T47D (cell line): Measurements from ENCODE around the gene CD300H.

Source experiments
- DNase-seq, 2 experiments: peaks; one replicate each; pipeline versions ENCODE4 v3.0.0 to v3.0.0-alpha.2; 2011 to 2012; ENCODE audit warnings: low read depth in 1 of 2, low spot score in 1 of 2
- JUND ChIP-seq: IDR thresholded peaks from 2 replicates; pipeline ENCODE4 v1.6.1; 2012; ENCODE audit warnings: low read depth
- in situ Hi-C: cut with HindIII; loops from 2 replicates; pipeline ENCODE4 v1.10.0; 2016; ENCODE audit warnings: low sequenced_read_pairs, low pct_unique_long_range_greater_than_20kb

Gene CD300H

GRCh38 chr17:74555427-74555940, 11.8 kb downstream of the CD300H start:
- in situ Hi-C loops = no loop called here
- TF ChIP-seq JUND = no peak
- no peak for DNase-seq

GRCh38 chr17:74554909-74555308, 12.4 kb downstream of the CD300H start:
- TF ChIP-seq JUND = no peak
- DNase-seq = no peak
- in situ Hi-C loops = no loop called here

GRCh38 chr17:74552037-74552436, 15.3 kb downstream of the CD300H start:
- no peak for TF ChIP-seq JUND
- in situ Hi-C loops = no loop called here

GRCh38 chr17:74550602-74551001, 16.7 kb downstream of the CD300H start:
- no peak for DNase-seq
- no peak for TF ChIP-seq JUND
- in situ Hi-C loops = no loop called here

More at GRCh38 chr17:74552037-74552436, 15.3 kb downstream of the CD300H start:
- DNase-seq = no peak

- TF ChIP-seq JUND = no peak
- no peak for DNase-seq
- in situ Hi-C loops = no loop called here
Observed at GRCh38 chr17:74549343-74549742, 18.0 kb downstream of the CD300H start.

- no peak for DNase-seq
- TF ChIP-seq JUND = no peak
Observed at GRCh38 chr17:74547736-74548135, 19.6 kb downstream of the CD300H start.

GRCh38 chr17:74547264-74547663, 20.0 kb downstream of the CD300H start:
- in situ Hi-C loops = no loop called here
- DNase-seq = no peak
- TF ChIP-seq JUND = no peak

More at GRCh38 chr17:74547736-74548135, 19.6 kb downstream of the CD300H start:
- in situ Hi-C loops = no loop called here

- in situ Hi-C loops = no loop called here
- no peak for TF ChIP-seq JUND
- DNase-seq = no peak
Observed at GRCh38 chr17:74546586-74546985, 20.7 kb downstream of the CD300H start.

- DNase-seq = no peak
- in situ Hi-C loops = no loop called here
- no peak for TF ChIP-seq JUND
Observed at GRCh38 chr17:74545843-74546230, 21.5 kb downstream of the CD300H start, which contains the start of gene CD300C. Gene CD300C (minus strand): TSS chr17:74546115. CDS start chr17:74545782, 333 bp downstream.

GRCh38 chr17:74544991-74545842, 22.1 kb downstream of the CD300H start:
- no peak for TF ChIP-seq JUND
- DNase-seq = no peak
- in situ Hi-C loops = no loop called here

- in situ Hi-C loops = no loop called here
- no peak for DNase-seq
- TF ChIP-seq JUND = no peak
Observed at GRCh38 chr17:74543891-74544760, 23.2 kb downstream of the CD300H start.

GRCh38 chr17:74543406-74543805, 23.9 kb downstream of the CD300H start:
- no peak for DNase-seq

More at GRCh38 chr17:74543406-74543805, 23.9 kb downstream of the CD300H start:
- no peak for TF ChIP-seq JUND
- in situ Hi-C loops = no loop called here
